HepG2 (cell line): ENCODE data around the gene CELSR2. TPM values are rescaled to one million over a fixed set of nuclear protein-coding genes. Genes with fewer than 3 reads are reported as not detected.
A peak's percentile ranks its signal among the peaks of the same experiment; 100 is the strongest.

ENCODE experiments used
- ATF5 ChIP-seq: sonication (generic); formaldehyde crosslinking; IDR thresholded peaks from 2 replicates; pipeline ENCODE4 v1.4.0; 2020; ENCODE audit warnings: mild to moderate bottlenecking, low read depth, missing genetic modification reagents
- CENPX ChIP-seq: sonication (generic); formaldehyde crosslinking; IDR thresholded peaks from 2 replicates; pipeline ENCODE4 v1.9.0; 2021; ENCODE audit warnings: mild to moderate bottlenecking, missing genetic modification reagents, moderate library complexity
- DNMT3B ChIP-seq: conservative IDR thresholded peaks from 2 replicates; pipeline ENCODE4 v1.6.1; 2016; ENCODE audit warnings: missing biosample characterization, control low read depth
- EED ChIP-seq: sonication (generic); formaldehyde crosslinking; IDR thresholded peaks from 2 replicates; pipeline ENCODE4 v1.5.0; 2020; ENCODE audit warnings: mild to moderate bottlenecking, missing genetic modification reagents
- FOXP1 ChIP-seq, 2 experiments: fragments of 450-650 bp in 1 of 2; IDR thresholded peaks; 2 replicates each; pipeline ENCODE4 v1.6.1; 2017 to 2018; ENCODE audit warnings: antibody characterized with exemption in 1 of 2
- GABPB1 ChIP-seq: IDR thresholded peaks from 2 replicates; pipeline ENCODE4 v1.6.1; 2016; ENCODE audit warnings: mild to moderate bottlenecking, missing genetic modification reagents, moderate library complexity, missing compliant biosample characterization
- HDAC2 ChIP-seq: sonication (generic); formaldehyde crosslinking; IDR thresholded peaks from 2 replicates; pipeline ENCODE4 v1.4.0; 2020; ENCODE audit warnings: missing genetic modification reagents
- HHEX ChIP-seq: IDR thresholded peaks from 2 replicates; pipeline ENCODE4 v1.6.1; 2016; ENCODE audit warnings: control low read depth
- JDP2 ChIP-seq: sonication (generic); formaldehyde crosslinking; IDR thresholded peaks from 2 replicates; pipeline ENCODE4 v1.8.1; 2022; ENCODE audit warnings: missing genetic modification reagents, borderline replicate concordance
- MNT ChIP-seq: fragments of 450-650 bp; IDR thresholded peaks from 2 replicates; pipeline ENCODE4 v1.6.1; 2016
- PPARG ChIP-seq: conservative IDR thresholded peaks from 2 replicates; pipeline ENCODE4 v1.6.1; 2016; ENCODE audit warnings: missing biosample characterization, missing genetic modification reagents
- PREB ChIP-seq: sonication (generic); formaldehyde crosslinking; IDR thresholded peaks from 2 replicates; pipeline ENCODE4 v1.4.0; 2020; ENCODE audit warnings: missing genetic modification reagents
- RFXAP ChIP-seq: sonication (generic); formaldehyde crosslinking; IDR thresholded peaks from 2 replicates; pipeline ENCODE4 v1.4.0; 2020; ENCODE audit warnings: missing genetic modification reagents, borderline replicate concordance
- SOX5 ChIP-seq: IDR thresholded peaks from 2 replicates; pipeline ENCODE4 v1.6.1; 2016; ENCODE audit warnings: borderline replicate concordance
- TEAD3 ChIP-seq: optimal IDR thresholded peaks from 2 replicates; pipeline ENCODE3; 2016; ENCODE audit warnings: borderline replicate concordance
- U2AF2 ChIP-seq: fragments of 200-400 bp; formaldehyde crosslinking; IDR thresholded peaks from 2 replicates; pipeline ENCODE4 v1.6.1; 2017; ENCODE audit warnings: low read depth, mild to moderate bottlenecking, low read length
- ZBTB14 ChIP-seq: sonication (generic); formaldehyde crosslinking; IDR thresholded peaks from 2 replicates; pipeline ENCODE4 v1.4.0; 2020; ENCODE audit warnings: missing genetic modification reagents
- ZBTB33 ChIP-seq: sonication (generic); formaldehyde crosslinking; IDR thresholded peaks from 2 replicates; pipeline ENCODE4 v1.4.0; 2020; ENCODE audit warnings: missing genetic modification reagents
- ZFX ChIP-seq: sonication (generic); formaldehyde crosslinking; IDR thresholded peaks from 2 replicates; pipeline ENCODE4 v1.4.0; 2020; ENCODE audit warnings: mild to moderate bottlenecking, low read depth, missing genetic modification reagents, moderate library complexity
- ZKSCAN5 ChIP-seq: sonication (generic); formaldehyde crosslinking; IDR thresholded peaks from 2 replicates; pipeline ENCODE4 v1.5.1; 2020; ENCODE audit warnings: mild to moderate bottlenecking, missing genetic modification reagents
- ZNF136 ChIP-seq: sonication (generic); formaldehyde crosslinking; IDR thresholded peaks from 2 replicates; pipeline ENCODE4 v1.8.1; 2022; ENCODE audit warnings: low read depth, mild to moderate bottlenecking, moderate library complexity, missing genetic modification reagents
- ZNF224 ChIP-seq: sonication (generic); formaldehyde crosslinking; IDR thresholded peaks from 2 replicates; pipeline ENCODE4 v1.5.0; 2020; ENCODE audit warnings: mild to moderate bottlenecking, missing genetic modification reagents
- ZNF235 ChIP-seq: sonication (generic); formaldehyde crosslinking; IDR thresholded peaks from 2 replicates; pipeline ENCODE4 v1.8.1; 2023; ENCODE audit warnings: mild to moderate bottlenecking, missing genetic modification reagents, borderline replicate concordance
- polyA plus RNA-seq, 8 experiments: library from polyadenylated mRNA; depleted of rRNA in 3 of 8; stranded (reverse) in 7 of 8; unstranded in 1 of 8; fragments of >200 nt; fragmentation: Illumina TruSeq in 4 of 8; extraction: Trizol in 4 of 8; gene quantifications; 2 replicates each; pipeline versions ENCODE4 v1.2.1 to v1.2.3, GENCODE V29; 2011 to 2016; ENCODE audit warnings: low read depth in 4 of 8, missing spikeins in 1 of 8, mixed read lengths in 1 of 8; ENCODE audit not compliant: insufficient read depth in 1 of 8
- total RNA-seq, 5 experiments: library from RNA; depleted of rRNA; stranded (reverse); fragments of >200 nt; fragmentation: Illumina TruSeq; extraction: Trizol; gene quantifications; 2 replicates each; pipeline ENCODE4 v1.2.3, GENCODE V29; 2016; ENCODE audit warnings: low read depth in 1 of 5

The CELSR2 gene
- total and polyA plus RNA-seq, 2 of the 13 experiments (the other 11 are each of a cell fraction or from before 2014, with no cell fraction given), result 4.0 to 6.6 TPM

GRCh38 chr1:109253803-109254620 lies 4.7 kb downstream of the CELSR2 start (continued):
- TF ChIP-seq SOX5 (CRISPR knock-in tag) (peak; percentile 25; the same call in 1 of the 2 replicates), HHEX (no peak), ZNF224 (no peak), ZFX (CRISPR knock-in tag) (peak; percentile 82), PPARG (CRISPR knock-in tag) (no peak), PREB (CRISPR knock-in tag) (no peak), TEAD3 (CRISPR knock-in tag) (peak; percentile 28), ZKSCAN5 (CRISPR knock-in tag) (no peak), ATF5 (CRISPR knock-in tag) (no peak), GABPB1 (CRISPR knock-in tag) (peak; percentile 63), ZBTB14 (CRISPR knock-in tag) (no peak), DNMT3B (CRISPR knock-in tag) (no peak), ZBTB33 (CRISPR knock-in tag) (0 out of 2 replicates have a peak, but pooled peaks have one; percentile 15), U2AF2 (no peak), CENPX (CRISPR knock-in tag) (no peak), EED (CRISPR knock-in tag) (no peak), ZNF235 (CRISPR knock-in tag) (no peak), ZNF136 (CRISPR knock-in tag) (no peak), HDAC2 (CRISPR knock-in tag) (peak; percentile 35), FOXP1 (IDR thresholded peaks at IDR 0.05) (no peak), FOXP1 (CRISPR knock-in tag; IDR thresholded peaks at IDR 0.05) (no peak), JDP2 (CRISPR knock-in tag) (no peak), MNT (0 out of 2 replicates have a peak, but pooled peaks have one; percentile 6), RFXAP (CRISPR knock-in tag) (no peak)
